ENCODE measurements around the gene TAAR1.
"Not testable (repeated sequence)": the region's sequence is repeated elsewhere in the genome, so short reads cannot be mapped to it uniquely, and the experiment has no call there.

The TAAR1 gene

GRCh38 chr6:132612449-132613108, 46.4 kb downstream of the TAAR1 start:
- Histone ChIP-seq H3K27ac (ENCODE audit: low read length) (no peak overlapping the region), H3K79me2 (ENCODE audit: insufficient read depth, low read length) (no peaks in the 10 kb centered on the region), H3K36me3 (ENCODE audit: insufficient read depth, low read length) (no peaks in the 10 kb centered on the region), H3K4me3 (ENCODE audit: low read depth in 1 of 2, low read length in 2 of 2) (no peak overlapping the region), H3K27me3 (ENCODE audit: insufficient read depth, low read length, poor library complexity) (no peaks in the 10 kb centered on the region), H3K4me2 (ENCODE audit: insufficient read depth, low read length) (no peak overlapping the region), H3K9ac (ENCODE audit: low read depth, low read length) (no peak overlapping the region), H4K20me1 (ENCODE audit: insufficient read depth, low read length) (no peaks in the 10 kb centered on the region), H2AFZ (ENCODE audit: low read depth, low read length) (no peak overlapping the region), H3K4me1 (ENCODE audit: insufficient read depth, low read length) (no peaks in the 10 kb centered on the region), H3K9me3 (ENCODE audit: insufficient read depth, low read length, severe bottlenecking) (no peaks in the 10 kb centered on the region)
- no peak for TF ChIP-seq EZH2 (IDR thresholded peaks at IDR 0.05; ENCODE audit: borderline replicate concordance, low read depth, low read length, severe bottlenecking)
- no peak for DNase-seq
- no peak for ATAC-seq (ENCODE audit: insufficient read depth, low read depth)

DNA sequence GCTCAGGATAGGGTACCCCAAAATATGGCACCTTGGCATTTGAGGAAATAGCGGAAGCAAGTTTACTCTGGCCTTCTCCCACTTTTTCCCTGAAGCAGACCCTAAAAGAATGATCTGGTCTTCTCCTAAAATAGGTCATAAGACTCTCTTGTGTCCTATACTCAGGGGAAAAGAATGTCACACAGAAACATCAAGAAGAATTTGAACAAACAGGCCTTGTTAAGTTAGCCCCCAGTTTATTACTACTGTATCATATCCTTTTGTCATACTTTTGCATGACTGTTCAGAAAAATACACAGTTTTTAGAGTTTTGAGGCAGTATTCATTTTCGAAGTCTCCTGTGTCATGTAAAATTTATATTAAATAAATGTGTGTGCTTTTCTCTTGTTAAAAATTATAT, 47.4 kb downstream of the TAAR1 start:
- Histone ChIP-seq H3K9me3 (ENCODE audit: insufficient read depth, low read length, severe bottlenecking) (no peaks in the 10 kb centered on the region), H3K27me3 (ENCODE audit: insufficient read depth, low read length, poor library complexity) (no peaks in the 10 kb centered on the region), H3K4me2 (ENCODE audit: insufficient read depth, low read length) (no peak overlapping the region), H3K9ac (ENCODE audit: low read depth, low read length) (no peak overlapping the region), H3K4me1 (ENCODE audit: insufficient read depth, low read length) (no peaks in the 10 kb centered on the region), H3K27ac (ENCODE audit: low read length) (no peak overlapping the region), H4K20me1 (ENCODE audit: insufficient read depth, low read length) (no peaks in the 10 kb centered on the region), H2AFZ (ENCODE audit: low read depth, low read length) (no peak overlapping the region), H3K4me3 (ENCODE audit: low read depth in 1 of 2, low read length in 2 of 2) (no peak overlapping the region), H3K79me2 (ENCODE audit: insufficient read depth, low read length) (no peaks in the 10 kb centered on the region), H3K36me3 (ENCODE audit: insufficient read depth, low read length) (no peaks in the 10 kb centered on the region)
- no peak for ATAC-seq (ENCODE audit: insufficient read depth, low read depth)
- no peak for DNase-seq
- TF ChIP-seq, protein P1, sequence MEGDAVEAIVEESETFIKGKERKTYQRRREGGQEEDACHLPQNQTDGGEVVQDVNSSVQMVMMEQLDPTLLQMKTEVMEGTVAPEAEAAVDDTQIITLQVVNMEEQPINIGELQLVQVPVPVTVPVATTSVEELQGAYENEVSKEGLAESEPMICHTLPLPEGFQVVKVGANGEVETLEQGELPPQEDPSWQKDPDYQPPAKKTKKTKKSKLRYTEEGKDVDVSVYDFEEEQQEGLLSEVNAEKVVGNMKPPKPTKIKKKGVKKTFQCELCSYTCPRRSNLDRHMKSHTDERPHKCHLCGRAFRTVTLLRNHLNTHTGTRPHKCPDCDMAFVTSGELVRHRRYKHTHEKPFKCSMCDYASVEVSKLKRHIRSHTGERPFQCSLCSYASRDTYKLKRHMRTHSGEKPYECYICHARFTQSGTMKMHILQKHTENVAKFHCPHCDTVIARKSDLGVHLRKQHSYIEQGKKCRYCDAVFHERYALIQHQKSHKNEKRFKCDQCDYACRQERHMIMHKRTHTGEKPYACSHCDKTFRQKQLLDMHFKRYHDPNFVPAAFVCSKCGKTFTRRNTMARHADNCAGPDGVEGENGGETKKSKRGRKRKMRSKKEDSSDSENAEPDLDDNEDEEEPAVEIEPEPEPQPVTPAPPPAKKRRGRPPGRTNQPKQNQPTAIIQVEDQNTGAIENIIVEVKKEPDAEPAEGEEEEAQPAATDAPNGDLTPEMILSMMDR (IDR thresholded peaks at IDR 0.05; ENCODE audit: borderline replicate concordance, extremely low read depth, low read length, poor library complexity, severe bottlenecking): no peak
- TF ChIP-seq EZH2 (IDR thresholded peaks at IDR 0.05; ENCODE audit: borderline replicate concordance, low read depth, low read length, severe bottlenecking): no peak

DNA sequence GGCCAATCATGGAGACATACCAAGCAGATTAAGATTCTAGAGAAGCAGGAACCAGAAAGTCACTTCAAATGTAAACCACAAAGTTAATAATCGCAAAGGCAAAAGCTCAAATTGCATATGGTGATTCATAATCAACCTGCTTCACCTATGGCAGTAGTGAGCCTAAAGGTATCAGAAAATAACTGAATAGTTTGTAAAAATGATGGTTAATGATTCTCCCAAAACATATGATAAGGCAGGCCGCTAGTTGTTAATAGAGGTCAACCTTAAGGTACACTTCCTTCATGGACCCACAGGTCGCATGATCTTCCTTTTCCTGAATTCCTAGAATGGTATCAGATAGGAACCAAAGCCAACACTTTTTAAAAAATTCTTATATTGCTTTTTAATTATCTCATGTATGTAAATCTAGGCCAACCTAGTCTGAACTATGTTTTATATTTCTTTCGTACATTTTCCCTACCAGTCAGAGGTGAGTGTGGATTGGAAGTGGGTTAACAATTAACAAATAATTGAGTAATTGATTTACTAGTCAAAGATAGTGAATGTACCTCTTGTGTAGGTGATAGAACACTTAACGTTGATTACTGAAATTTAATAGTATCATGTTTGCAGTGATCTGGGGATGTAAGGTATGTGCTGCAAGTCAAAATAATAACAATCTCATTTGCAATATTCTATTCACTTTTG, 51.3 kb downstream of the TAAR1 start:
- Histone ChIP-seq H3K27ac (ENCODE audit: low read length) (no peak overlapping the region), H3K4me3 (ENCODE audit: low read depth in 1 of 2, low read length in 2 of 2) (no peak overlapping the region), H3K9me3 (ENCODE audit: insufficient read depth, low read length, severe bottlenecking) (no peaks in the 10 kb centered on the region), H3K4me2 (ENCODE audit: insufficient read depth, low read length) (no peak overlapping the region), H2AFZ (ENCODE audit: low read depth, low read length) (no peak overlapping the region), H3K79me2 (ENCODE audit: insufficient read depth, low read length) (no peaks in the 10 kb centered on the region), H3K4me1 (ENCODE audit: insufficient read depth, low read length) (no peaks in the 10 kb centered on the region), H4K20me1 (ENCODE audit: insufficient read depth, low read length) (no peaks in the 10 kb centered on the region), H3K9ac (ENCODE audit: low read depth, low read length) (no peak overlapping the region), H3K27me3 (ENCODE audit: insufficient read depth, low read length, poor library complexity) (no peaks in the 10 kb centered on the region), H3K36me3 (ENCODE audit: insufficient read depth, low read length) (no peaks in the 10 kb centered on the region)
- no peak for DNase-seq
- TF ChIP-seq, protein P1 (IDR thresholded peaks at IDR 0.05; ENCODE audit: borderline replicate concordance, extremely low read depth, low read length, poor library complexity, severe bottlenecking): no peak
- TF ChIP-seq EZH2 (IDR thresholded peaks at IDR 0.05; ENCODE audit: borderline replicate concordance, low read depth, low read length, severe bottlenecking): no peak
- ATAC-seq (ENCODE audit: insufficient read depth, low read depth): no peak

DNA sequence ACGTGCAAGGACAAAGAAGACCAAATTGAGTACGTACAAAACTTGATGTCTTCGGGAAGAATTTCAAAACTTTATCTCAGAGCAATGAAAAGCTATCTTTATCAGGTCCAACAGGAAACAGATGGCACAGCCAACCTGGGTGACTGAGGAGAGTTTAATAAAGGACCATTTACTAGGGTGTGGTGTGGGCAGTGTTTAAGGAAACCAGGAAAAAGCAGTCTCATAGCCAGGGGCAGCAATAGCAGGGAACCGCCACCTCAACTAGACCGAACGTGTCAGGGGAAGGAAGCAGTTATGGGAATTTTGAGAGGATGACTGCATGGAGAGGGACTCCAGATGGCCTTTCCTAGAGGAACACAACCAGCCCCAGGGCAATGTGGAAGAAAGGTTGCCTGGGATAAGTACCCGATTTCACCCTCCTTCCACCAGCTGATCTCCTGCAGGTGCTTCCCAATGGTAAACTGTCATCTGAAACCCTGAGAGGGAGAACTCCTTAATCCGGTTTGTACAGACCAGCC, 54.3 kb downstream of the TAAR1 start:
- Histone ChIP-seq H3K4me2 (ENCODE audit: insufficient read depth, low read length) (no peak overlapping the region), H3K36me3 (ENCODE audit: insufficient read depth, low read length) (no peaks in the 10 kb centered on the region), H3K27me3 (ENCODE audit: insufficient read depth, low read length, poor library complexity) (no peaks in the 10 kb centered on the region), H2AFZ (ENCODE audit: low read depth, low read length) (no peak overlapping the region), H4K20me1 (ENCODE audit: insufficient read depth, low read length) (no peaks in the 10 kb centered on the region), H3K27ac (ENCODE audit: low read length) (no peak overlapping the region), H3K9ac (ENCODE audit: low read depth, low read length) (no peak overlapping the region), H3K79me2 (ENCODE audit: insufficient read depth, low read length) (no peaks in the 10 kb centered on the region), H3K9me3 (ENCODE audit: insufficient read depth, low read length, severe bottlenecking) (no peaks in the 10 kb centered on the region), H3K4me1 (ENCODE audit: insufficient read depth, low read length) (no peaks in the 10 kb centered on the region), H3K4me3 (ENCODE audit: low read depth in 1 of 2, low read length in 2 of 2) (no peak overlapping the region)
- TF ChIP-seq, protein P1 (IDR thresholded peaks at IDR 0.05; ENCODE audit: borderline replicate concordance, extremely low read depth, low read length, poor library complexity, severe bottlenecking): no peak
- TF ChIP-seq EZH2 (IDR thresholded peaks at IDR 0.05; ENCODE audit: borderline replicate concordance, low read depth, low read length, severe bottlenecking): no peak
- DNase-seq (no peak), ATAC-seq (ENCODE audit: insufficient read depth, low read depth) (no peak)

DNA sequence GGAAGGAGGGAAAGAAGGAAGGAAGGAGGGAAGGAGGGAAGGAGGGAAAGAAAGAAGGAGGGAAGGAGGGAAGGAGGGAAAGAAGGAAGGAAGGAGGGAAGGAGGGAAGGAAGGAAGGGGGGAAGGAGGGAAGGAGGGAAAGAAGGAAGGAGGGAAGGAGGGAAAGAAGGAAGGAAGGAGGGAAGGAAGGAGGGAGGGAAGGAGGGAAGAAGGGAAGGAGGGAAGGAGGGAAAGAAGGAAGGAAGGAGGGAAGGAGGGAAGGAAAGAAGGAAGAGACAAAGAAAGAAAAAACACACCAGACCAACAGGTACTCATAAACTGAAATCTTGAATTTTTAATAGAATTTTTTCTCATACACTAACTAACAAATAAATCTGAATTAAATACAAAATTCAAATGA, 58.1 kb downstream of the TAAR1 start:
- DNase-seq; H3K9me3 ChIP-seq (ENCODE audit: insufficient read depth, low read length, severe bottlenecking); H3K36me3 ChIP-seq (ENCODE audit: insufficient read depth, low read length); H3K79me2 ChIP-seq (ENCODE audit: insufficient read depth, low read length); H2AFZ ChIP-seq (ENCODE audit: low read depth, low read length); H4K20me1 ChIP-seq (ENCODE audit: insufficient read depth, low read length); H3K4me3 ChIP-seq (ENCODE audit: low read depth in 1 of 2, low read length in 2 of 2); H3K4me2 ChIP-seq (ENCODE audit: insufficient read depth, low read length); ATAC-seq (ENCODE audit: insufficient read depth, low read depth); H3K4me1 ChIP-seq (ENCODE audit: insufficient read depth, low read length); H3K9ac ChIP-seq (ENCODE audit: low read depth, low read length); H3K27ac ChIP-seq (ENCODE audit: low read length); H3K27me3 ChIP-seq (ENCODE audit: insufficient read depth, low read length, poor library complexity): not testable (repeated sequence)

Data from DND-41 (cell line).